HG03432 (cell line): ENCODE measurements around the gene GPR157.

ENCODE experiments used
- ATAC-seq: cut with Tn5 transposase; IDR thresholded peaks from one replicate; pipeline ENCODE4 v1.9.1; 2021; ENCODE audit warnings: mild to moderate bottlenecking, moderate library complexity; ENCODE audit not compliant: unreplicated experiment

Gene GPR157

DNA sequence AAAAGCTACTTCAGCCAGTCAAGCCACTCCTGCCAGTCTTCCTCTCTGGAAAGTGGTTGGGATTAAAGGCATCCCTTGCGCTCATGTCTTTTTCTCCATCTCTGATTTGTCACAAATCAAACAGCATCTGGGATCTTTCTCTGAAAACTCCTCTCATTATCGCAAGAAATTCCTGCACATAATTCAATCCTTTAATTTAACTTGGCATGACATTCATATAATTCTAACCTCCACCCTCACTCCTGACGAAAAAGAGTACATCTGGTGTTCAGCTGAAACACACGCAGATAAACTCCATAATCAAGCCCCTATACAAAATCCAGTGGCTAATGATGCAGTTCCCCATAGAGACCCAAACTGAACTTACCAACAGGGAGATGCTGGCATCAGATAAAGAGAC, 40.1 kb downstream of the GPR157 start:
- ATAC-seq: no peak

DNA sequence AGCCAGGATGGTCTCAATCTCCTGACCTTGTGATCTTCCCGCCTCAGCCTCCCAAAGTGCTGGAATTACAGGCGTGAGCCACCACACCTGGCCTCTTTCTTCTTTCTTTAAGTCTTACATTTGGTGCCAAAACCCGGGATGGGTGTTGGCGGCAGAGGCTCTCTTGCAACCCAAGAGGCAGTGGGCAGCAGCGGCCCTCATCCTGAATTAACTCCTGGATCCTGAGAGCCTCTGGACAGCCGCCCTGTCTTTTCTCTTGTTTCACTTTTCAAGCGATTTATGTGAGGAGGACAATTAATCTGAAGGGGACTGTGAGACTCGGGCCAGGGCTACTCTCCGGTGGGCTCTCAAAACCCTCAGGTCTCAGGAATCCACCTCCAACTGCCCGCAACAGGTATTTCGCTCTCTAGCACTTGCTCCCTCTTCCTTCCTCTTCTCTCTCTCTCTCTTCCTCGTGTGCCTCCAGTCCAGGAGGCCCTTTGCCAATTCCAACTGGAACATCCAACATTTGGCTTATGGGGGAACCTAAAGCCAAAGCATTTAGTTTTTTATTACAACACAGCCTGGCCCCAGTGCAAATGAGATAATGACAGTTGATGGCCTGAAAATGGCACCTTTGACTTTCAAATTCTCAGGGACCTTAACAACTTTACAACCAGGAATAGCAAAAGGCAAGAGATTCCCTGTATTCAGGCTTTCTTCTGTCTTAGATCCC, 41.3 kb downstream of the GPR157 start:
- no peak for ATAC-seq

DNA sequence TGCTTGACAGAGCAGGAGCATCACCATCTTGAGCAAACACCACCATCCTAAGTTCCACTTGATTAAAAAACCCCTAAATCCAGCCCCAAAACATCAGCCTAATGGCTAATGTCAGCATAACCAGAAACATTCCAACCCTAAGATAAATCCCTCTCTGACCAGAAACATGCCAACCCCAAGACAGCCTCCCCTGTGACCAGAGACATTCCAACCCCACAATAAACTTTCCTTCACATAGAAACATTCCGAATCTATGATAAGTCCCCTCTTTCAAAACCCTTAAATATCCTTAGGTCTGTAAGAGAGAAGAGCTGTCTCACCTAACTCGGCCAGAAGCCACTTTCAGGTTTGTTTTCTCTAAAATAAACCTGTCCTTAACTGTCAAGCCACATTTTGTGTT, 42.1 kb downstream of the GPR157 start:
- ATAC-seq: no peak

DNA sequence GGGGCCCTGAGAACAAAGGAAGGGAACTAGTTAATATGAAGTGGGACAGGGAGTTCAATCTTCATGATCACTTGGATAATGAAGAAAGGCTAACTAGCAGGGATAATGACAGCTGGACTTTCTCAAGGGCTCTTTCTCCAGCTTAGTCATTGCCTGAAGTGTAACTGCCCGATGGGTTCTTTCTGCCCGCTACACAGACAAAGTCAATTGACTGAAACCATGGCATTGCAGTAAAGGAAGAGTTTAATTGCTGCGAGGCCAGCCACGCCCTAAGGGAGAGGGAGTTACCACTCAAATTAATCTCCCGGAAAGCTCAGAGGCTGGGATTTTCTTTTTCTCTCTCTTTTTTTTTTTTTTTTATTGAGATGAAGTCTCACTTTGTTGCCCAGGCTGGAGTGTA, 42.9 kb downstream of the GPR157 start:
- ATAC-seq: no peak

DNA sequence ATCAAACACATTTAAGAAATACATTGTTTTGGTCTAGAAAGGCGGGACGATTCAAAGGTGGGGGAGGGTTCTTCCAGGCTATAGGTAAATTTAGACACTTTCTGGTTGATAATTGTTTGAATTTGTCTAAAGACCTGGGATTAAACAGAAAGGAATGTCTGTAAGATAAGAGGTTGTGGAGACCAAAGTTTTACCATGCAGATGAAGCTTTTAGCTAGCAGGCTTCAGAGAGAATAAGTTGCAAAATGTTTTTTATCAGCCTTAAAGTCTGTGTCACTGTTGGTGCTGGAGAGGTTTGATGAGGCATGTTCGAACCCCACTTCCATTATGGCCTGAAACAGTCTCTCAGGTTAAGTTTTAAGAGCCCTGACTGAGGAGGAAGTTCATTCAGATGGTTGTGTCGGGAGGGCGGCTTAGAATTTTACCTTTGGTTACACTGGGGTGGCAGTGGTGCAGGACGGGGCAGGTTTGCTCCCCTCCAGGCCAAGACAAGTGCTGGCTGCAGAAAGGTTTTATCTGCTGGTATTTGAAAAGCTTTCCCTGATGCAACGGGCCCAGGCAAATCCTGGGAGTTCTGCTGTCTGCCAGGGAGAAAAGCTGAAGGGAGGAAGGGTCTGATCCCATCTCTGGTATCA, 43.5 kb downstream of the GPR157 start:
- ATAC-seq: no peak

DNA sequence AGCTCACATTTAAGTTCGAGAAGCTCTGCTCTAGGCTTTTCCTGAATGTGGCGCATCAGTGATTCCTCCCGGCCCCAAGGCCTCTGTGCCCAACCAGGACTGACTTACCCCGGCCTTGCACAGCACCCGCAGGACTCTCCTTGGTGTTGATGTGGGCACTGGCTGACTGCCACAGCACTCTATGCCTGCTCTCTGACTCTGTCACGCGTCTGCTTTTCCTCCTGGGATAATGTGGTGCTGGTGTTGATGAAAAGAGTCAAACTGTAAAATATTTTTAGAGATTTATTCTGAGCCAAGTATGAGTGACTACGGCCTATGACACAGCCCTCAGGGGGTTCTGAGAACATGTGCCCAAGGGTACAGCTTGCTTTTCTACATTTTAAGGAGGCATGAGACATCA, 44.0 kb downstream of the GPR157 start:
- ATAC-seq: no peak

DNA sequence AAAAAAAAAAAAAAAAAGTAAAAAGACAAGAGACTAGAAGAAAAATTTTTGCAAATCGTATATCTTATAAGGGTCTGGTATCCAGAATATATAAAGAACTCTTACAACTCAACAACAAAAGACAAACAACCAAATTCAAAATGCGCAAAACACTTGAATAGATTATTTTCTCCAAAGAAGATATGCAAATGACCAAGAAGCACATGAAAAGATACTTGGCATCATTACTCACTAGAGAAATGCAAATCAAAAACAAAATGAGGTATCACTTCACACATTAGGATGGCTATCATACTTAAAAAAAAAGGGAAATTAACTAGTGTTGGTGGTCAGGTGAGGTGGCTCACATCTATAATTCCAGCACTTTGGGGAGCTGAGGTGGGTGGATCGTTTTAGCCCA, 47.4 kb downstream of the GPR157 start:
- no peak for ATAC-seq

DNA sequence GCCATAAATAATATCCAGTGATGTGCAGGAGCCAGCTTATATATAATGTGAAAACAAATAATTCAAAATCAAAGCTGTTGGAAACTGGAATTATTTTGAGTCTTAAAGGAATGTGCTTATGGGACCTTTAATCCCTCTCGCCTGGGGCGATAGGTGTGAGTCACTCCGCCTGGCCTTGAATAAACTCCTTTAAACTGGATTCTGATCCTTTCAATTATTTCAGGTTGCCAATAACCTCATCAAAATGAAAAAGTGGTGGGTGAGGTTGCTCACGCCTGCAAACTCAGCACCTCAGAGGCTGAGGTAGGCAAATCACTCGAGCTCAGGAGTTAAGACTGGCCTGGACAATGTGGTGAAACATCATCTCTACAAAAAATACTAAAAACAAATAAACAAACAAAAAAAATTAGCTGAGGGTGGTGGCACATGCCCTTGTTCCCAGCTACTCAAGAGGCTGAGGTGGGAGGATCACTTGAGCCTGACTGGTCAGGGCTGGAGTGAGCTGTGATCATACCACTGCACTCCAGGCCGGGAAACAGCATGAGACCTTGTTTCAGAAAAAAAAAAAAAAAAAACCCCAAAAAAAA, 48.1 kb downstream of the GPR157 start:
- no peak for ATAC-seq

DNA sequence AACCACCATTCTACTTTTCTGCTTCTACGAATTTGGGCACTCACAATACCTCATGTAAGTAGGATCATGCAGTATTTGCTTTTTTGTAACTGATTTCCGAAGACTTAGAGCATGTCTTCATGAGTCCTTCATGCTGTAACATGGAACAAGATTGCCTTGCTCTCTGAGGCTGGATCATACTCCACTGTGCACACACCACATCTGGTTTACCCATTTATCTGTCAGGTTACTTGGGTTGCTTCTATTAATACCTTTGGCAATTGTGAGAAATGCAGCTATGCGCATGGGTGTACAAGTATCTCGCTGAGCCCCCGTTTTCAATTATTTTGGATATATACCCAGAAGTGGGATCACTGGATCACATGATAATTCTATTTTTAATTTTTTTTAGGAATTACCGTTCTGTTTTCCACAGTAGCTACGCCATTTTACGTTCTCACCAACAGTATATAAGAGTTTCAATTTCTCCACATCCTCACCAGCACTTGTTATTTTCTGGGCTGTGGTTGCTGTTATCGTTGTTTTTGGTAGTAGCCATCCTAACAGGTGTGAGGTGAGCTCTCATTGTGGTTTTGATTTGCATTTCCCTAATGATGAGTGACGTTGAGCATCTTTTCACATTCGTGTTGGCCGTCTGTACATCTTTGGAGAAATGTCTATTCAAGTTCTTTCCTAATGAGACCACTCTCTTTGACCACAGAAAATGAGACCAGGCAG, 48.8 kb downstream of the GPR157 start:
- peak; percentile 50 for ATAC-seq

DNA sequence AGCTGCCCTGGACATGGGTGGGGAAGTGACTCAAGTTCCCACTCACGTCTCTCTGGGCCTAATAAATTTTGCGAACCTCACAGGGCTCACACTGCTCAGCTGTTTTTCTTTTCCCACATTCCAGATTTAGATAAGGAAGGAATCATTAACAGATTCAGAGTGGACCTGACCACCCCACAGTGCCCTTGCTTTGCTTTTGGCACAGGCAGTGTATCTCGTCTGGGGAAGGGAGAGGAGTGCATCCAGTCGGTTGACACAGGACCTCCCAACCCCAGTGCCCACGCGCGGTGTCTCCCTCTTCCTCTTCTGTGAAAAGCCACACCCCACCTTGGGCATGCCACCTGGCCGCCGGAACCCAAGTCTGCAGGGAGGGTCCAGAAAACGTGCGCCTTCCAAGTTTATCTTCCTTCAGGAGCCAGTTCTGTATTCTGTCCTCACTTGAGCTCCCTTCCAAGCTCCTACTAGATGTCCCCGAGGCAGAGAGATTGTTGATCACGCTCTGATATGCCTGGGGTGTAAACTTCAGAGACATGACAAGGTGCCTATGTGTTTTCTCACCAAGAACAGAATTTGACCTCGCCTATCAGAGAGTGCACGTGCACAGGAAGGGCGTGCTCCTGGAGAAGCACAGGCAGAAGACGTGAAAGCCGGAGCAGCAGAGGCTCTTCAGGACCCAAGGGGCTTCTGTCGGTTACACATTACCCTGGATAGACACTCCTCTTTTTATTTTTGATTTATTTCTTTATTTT, 50.0 kb downstream of the GPR157 start:
- ATAC-seq: no peak

DNA sequence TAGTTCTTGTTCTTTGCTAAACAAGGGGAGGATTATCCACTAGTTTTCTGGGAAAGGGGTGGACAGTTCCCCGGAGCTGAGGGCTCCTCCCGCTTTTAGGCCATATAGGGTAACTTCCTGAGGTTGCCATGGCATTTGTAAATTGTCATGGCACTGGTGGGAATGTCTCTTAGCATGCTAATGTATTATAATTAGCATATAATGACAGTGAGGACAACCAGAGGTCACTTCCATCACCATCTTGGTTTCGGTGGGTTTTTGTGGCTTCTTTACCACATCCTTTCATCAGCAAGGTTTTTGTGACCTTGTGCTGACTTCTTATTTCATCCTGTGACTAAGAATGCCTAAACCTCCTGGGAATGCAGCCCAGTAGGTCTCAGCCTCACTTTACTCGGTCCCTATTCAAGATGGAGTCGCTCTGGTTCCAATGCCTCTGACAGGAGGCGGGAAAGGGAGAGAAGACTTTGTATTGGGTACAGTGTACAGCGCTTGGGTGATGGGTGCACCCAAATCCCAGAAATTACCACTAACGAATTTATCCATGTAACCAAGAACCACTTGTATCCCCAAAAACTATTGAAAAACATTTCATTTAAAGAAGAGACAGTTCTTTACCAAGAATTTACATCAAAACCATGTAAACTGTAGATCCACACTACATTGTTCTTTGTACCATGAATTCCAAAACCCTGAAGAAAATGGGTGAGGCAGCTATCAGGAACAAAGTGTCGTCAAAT, 50.7 kb downstream of the GPR157 start:
- ATAC-seq: peak; percentile 44

DNA sequence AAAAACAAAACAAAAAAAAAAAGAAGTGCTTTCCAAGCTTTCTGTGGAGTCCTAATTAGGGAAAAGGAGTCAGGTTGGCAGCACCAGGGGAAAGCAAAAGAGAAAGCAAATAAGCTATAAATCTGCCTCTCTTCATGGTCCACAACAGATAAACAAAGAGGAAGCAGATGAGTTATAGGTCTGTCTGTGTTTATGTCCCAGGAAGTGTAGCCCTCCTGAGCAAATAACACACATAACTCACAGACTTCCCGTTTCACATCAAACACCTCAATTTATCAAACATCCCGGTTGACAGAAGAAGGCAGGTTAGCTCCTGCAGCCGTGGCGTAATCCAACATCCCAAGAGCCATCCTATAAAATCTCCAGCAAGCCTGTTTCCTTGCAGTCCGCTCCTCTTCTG, 53.9 kb downstream of the GPR157 start:
- no peak for ATAC-seq

DNA sequence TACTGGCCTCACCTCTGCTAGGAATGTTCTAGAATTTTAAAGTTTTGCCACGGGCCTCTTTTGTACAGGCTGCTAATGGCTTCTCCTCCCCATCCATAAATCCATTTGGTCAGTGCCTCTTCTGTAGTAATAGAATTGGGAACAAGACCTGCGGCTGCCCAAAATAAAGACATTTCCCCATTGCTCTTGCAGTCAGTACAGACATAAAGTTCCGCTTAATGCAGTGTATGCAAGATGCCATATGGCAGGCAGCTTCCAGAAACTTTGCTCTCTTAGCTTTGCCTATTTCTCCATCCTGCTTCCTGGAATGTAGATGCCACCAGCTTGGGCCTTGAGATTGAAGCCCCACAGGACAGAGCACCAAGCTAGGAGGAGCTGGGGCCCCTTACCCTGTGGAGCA, 55.8 kb downstream of the GPR157 start:
- no peak for ATAC-seq

DNA sequence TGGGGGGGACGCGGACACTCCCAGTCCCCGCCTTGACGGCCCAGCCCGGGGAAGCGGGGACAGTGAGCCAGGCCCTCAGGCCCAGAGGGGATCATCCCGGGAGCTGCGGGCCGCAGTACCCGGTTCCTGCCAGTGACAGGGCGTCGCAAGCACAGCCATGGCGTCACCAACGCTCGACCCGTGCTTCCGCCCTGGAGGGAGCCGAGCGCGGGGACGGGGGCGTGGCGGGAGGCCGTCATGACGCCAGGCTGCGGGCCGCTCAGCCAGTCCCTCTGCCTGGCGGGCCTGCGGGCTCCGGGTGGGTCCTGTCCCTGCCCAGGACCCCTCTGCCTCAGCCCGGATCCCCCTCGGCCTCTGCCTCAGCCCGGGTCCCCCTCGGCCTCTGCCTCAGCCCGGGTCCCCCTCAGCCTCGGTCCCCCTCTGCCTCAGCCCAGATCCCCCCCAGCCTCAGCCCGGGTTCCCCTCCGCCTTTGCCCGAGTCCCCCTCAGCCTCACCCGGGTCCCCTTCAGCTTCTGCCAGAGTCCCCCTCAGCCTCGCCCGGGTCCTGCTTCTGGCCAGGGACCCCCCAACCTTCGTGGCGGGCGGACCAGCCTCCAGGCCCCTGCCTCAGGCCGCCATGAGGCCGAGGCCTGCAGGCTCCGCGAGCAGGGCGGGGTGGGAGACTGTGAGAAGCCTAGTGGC, 57.2 kb downstream of the GPR157 start:
- no peak for ATAC-seq

DNA sequence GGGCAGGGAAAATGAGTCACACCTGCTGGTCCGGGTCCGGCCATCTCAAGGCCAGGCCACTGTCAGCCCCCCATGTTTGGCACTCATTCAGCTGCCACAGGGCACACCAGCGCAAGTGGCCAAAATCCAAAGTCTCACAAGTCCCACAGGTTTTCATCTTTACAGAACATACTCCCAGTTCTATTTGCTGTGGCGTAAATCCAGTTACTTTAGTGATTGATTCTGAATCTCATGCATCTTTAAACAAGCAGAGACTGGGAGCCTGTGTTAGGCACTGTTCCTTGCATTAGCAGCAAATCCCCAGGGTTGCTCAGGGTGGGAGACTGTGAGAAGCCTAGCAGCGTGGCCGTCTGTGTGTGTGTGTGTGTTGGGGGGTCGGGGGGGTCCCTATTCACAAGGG, 58.4 kb downstream of the GPR157 start:
- no peak for ATAC-seq

DNA sequence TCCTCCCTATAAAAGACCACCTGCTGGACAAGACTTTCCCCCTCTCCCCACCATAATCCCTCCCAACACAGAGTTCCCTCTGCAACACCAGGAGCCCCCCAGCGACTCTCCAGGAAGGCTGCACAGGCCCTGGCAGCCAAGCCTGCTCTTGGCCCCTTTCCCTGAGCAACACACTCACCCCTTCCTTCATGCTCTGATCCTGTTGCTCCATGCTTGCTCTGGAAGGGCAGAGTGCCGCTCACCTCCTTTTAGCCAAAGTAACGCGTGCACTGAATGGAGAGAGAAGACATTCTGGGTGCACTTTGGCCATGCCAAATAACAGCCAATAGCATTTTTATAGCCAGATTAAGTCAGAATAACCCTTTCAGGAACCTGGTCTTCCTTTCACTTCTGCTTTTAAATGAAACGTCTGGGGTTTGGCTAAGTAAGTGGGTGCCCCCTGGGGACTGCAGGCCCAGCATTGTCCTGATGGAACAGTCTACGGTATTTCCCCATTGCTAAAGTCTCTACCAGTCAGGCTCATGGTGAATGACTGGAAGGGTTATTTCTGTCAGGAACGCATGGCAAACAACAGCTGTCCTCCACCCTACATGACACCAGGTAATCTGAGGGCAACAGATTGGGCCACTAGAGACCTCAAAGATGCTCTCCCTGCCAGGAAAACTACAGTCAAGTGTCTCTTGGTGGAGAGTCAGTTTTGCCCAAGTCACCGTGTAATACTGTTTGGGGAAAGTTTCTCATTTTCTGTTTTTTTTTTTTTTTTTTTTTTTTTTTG, 59.4 kb downstream of the GPR157 start, which contains the start of gene SLC2A5:
SLC2A5 (minus strand) TSS at position 310 of the 775 bp plus-strand sequence; CDS start at position 211, 99 bp downstream.
- peak; percentile 89 for ATAC-seq

DNA sequence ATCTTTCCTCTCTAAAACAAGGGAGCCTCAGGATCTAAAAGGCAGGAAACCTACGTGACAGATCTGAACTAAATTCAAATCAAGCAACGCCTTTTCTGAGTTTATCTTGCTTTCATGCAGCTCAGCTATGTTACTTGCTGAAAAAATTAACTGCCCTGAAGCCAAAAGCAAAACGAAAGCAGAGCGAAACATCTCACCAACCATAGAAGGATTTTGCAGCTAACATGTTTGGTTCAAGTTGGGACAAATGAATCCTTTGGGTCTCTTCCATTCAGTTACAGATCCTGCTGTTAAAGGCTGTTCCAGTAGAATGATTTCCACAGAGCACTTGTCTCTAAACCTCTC, 59.9 kb downstream of the GPR157 start:
- ATAC-seq: no peak

DNA sequence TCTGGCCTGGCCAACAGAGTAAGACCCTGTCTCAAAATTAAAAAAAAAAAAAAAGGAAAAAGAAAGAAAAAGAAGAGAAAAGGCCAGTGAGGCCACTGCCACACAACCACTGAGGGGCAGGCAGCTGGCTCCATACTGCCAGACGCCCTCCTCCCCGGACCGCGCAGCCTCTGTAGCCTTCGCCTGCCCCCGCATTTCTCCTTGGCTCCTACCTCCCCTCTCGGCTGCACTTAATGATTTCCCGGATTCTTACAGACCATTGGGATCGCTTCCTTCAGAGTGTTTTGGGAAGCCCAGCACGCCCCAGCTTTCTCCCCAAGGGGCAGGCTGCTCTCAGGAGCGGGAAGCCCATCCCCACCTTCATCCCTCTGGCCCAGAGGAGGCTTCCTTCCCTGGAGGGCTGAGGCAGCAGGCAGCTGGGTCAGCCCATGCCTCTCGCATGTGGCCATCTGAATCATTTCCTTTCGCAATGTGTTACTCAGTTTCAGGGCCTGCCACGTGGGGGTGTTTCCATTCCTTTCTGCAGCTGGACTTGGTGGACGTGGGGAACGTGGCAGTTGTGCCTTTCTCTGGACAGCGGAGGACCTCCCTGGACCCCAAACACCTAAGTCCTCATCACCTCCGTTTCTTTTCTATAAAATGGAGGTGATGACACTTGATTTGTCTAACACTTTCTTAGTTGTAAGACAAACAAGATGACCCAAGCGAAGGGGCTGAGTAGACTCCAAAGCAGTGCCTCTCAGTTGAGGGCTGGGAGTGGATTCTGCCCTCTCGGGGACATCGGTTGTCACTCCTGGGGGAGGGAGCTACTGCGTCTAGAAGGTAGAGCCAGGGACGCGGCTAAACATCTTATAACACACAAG, 61.7 kb downstream of the GPR157 start:
- no peak for ATAC-seq
